HepG2 (cell line): Measurements from ENCODE around the gene MEIG1. TPM values are rescaled to one million over a fixed set of nuclear protein-coding genes. Genes with fewer than 3 reads are reported as not detected.

Experiments
- ARNT ChIP-seq: fragments of 450-650 bp; IDR thresholded peaks from 2 replicates; pipeline ENCODE4 v1.6.1; 2017
- BORCS8-MEF2B ChIP-seq: sonication (generic); formaldehyde crosslinking; IDR thresholded peaks from 2 replicates; pipeline ENCODE4 v1.8.0; 2022; ENCODE audit warnings: mild to moderate bottlenecking, missing genetic modification reagents
- DPF2 ChIP-seq: sonication (generic); formaldehyde crosslinking; IDR thresholded peaks from 2 replicates; pipeline ENCODE4 v1.4.0; 2020; ENCODE audit warnings: mild to moderate bottlenecking, low read depth, missing genetic modification reagents, borderline replicate concordance
- E2F1 ChIP-seq: sonication (generic); formaldehyde crosslinking; IDR thresholded peaks from 2 replicates; pipeline ENCODE4 v1.5.0; 2020; ENCODE audit warnings: missing genetic modification reagents
- FOXP1 ChIP-seq, 2 experiments: fragments of 450-650 bp in 1 of 2; IDR thresholded peaks; 2 replicates each; pipeline ENCODE4 v1.6.1; 2017 to 2018; ENCODE audit warnings: antibody characterized with exemption in 1 of 2
- HIVEP1 ChIP-seq: sonication (generic); formaldehyde crosslinking; IDR thresholded peaks from 2 replicates; pipeline ENCODE4 v1.4.0; 2020; ENCODE audit warnings: mild to moderate bottlenecking, missing genetic modification reagents
- HMGA1 ChIP-seq: sonication (generic); formaldehyde crosslinking; conservative IDR thresholded peaks from 2 replicates; pipeline ENCODE4 v1.4.0; 2020; ENCODE audit warnings: missing genetic modification reagents
- HNRNPLL ChIP-seq: fragments of 200-400 bp; formaldehyde crosslinking; IDR thresholded peaks from 2 replicates; pipeline ENCODE4 v1.6.1; 2017; ENCODE audit warnings: mild to moderate bottlenecking, low read depth, low read length; ENCODE audit not compliant: poor library complexity, severe bottlenecking
- HOMEZ ChIP-seq: IDR thresholded peaks from 2 replicates; pipeline ENCODE4 v1.6.1; 2016; ENCODE audit warnings: low read depth
- MED13 ChIP-seq: sonication (generic); formaldehyde crosslinking; IDR thresholded peaks from 2 replicates; pipeline ENCODE4 v1.5.0; 2020; ENCODE audit warnings: missing genetic modification reagents
- MTA3 ChIP-seq: sonication (generic); formaldehyde crosslinking; IDR thresholded peaks from 2 replicates; pipeline ENCODE4 v1.4.0; 2020; ENCODE audit warnings: missing genetic modification reagents
- POGK ChIP-seq: sonication (generic); formaldehyde crosslinking; conservative IDR thresholded peaks from 2 replicates; pipeline ENCODE4 v1.8.0; 2022; ENCODE audit warnings: mild to moderate bottlenecking, moderate library complexity, missing genetic modification reagents
- PRMT3 ChIP-seq: sonication (generic); formaldehyde crosslinking; IDR thresholded peaks from 2 replicates; pipeline ENCODE4 v1.8.1; 2022; ENCODE audit warnings: low read depth, mild to moderate bottlenecking, moderate library complexity, missing genetic modification reagents, borderline replicate concordance
- RFX1 ChIP-seq: fragments of 450-650 bp; IDR thresholded peaks from 2 replicates; pipeline ENCODE4 v1.6.1; 2017
- SAP130 ChIP-seq: IDR thresholded peaks from 2 replicates; pipeline ENCODE4 v1.6.1; 2016; ENCODE audit warnings: low read depth
- ZFY ChIP-seq: sonication (generic); formaldehyde crosslinking; IDR thresholded peaks from 2 replicates; pipeline ENCODE4 v1.4.0; 2020; ENCODE audit warnings: missing genetic modification reagents
- ZNF251 ChIP-seq: sonication (generic); formaldehyde crosslinking; IDR thresholded peaks from 2 replicates; pipeline ENCODE4 v1.9.0; 2021; ENCODE audit warnings: mild to moderate bottlenecking, missing genetic modification reagents
- ZNF296 ChIP-seq: sonication (generic); formaldehyde crosslinking; conservative IDR thresholded peaks from 2 replicates; pipeline ENCODE4 v1.5.0; 2020; ENCODE audit warnings: mild to moderate bottlenecking, missing genetic modification reagents
- ZNF337 ChIP-seq: sonication (generic); formaldehyde crosslinking; IDR thresholded peaks from 2 replicates; pipeline ENCODE4 v1.5.1; 2020; ENCODE audit warnings: missing genetic modification reagents, low read depth, mild to moderate bottlenecking, borderline replicate concordance
- ZNF362 ChIP-seq: sonication (generic); formaldehyde crosslinking; IDR thresholded peaks from 2 replicates; pipeline ENCODE4 v1.4.0; 2020; ENCODE audit warnings: missing genetic modification reagents, mild to moderate bottlenecking, borderline replicate concordance
- ZNF460 ChIP-seq: sonication (generic); formaldehyde crosslinking; IDR thresholded peaks from 2 replicates; pipeline ENCODE4 v1.5.1; 2020; ENCODE audit warnings: missing genetic modification reagents, mild to moderate bottlenecking, borderline replicate concordance
- ZNF781 ChIP-seq: sonication (generic); formaldehyde crosslinking; IDR thresholded peaks from 2 replicates; pipeline ENCODE4 v1.5.1; 2020; ENCODE audit warnings: borderline replicate concordance, mild to moderate bottlenecking, missing genetic modification reagents; ENCODE audit errors: not compliant biosample characterization
- polyA plus RNA-seq, 8 experiments: library from polyadenylated mRNA; depleted of rRNA in 3 of 8; stranded (reverse) in 7 of 8; unstranded in 1 of 8; fragments of >200 nt; fragmentation: Illumina TruSeq in 4 of 8; extraction: Trizol in 4 of 8; gene quantifications; 2 replicates each; pipeline versions ENCODE4 v1.2.1 to v1.2.3, GENCODE V29; 2011 to 2016; ENCODE audit warnings: low read depth in 4 of 8, missing spikeins in 1 of 8, mixed read lengths in 1 of 8; ENCODE audit not compliant: insufficient read depth in 1 of 8
- total RNA-seq, 5 experiments: library from RNA; depleted of rRNA; stranded (reverse); fragments of >200 nt; fragmentation: Illumina TruSeq; extraction: Trizol; gene quantifications; 2 replicates each; pipeline ENCODE4 v1.2.3, GENCODE V29; 2016; ENCODE audit warnings: low read depth in 1 of 5

MEIG1 gene
- total and polyA plus RNA-seq, 2 of the 13 experiments (the other 11 are each of a cell fraction or from before 2014, with no cell fraction given): not detected

GRCh38 chr10:14954001-14954770 lies 5.0 kb upstream of the MEIG1 start, which contains the start of gene DCLRE1C (continued):
- peak; percentile 98 for TF ChIP-seq ZNF781
- peak; percentile 99 for TF ChIP-seq E2F1 (CRISPR knock-in tag)
- TF ChIP-seq FOXP1 (IDR thresholded peaks at IDR 0.05): no peak
- 0 out of 2 replicates have a peak, but pooled peaks have one; percentile 35 for TF ChIP-seq FOXP1 (CRISPR knock-in tag; IDR thresholded peaks at IDR 0.05)
- peak; percentile 70 for TF ChIP-seq HNRNPLL
- TF ChIP-seq HMGA1: no peak
- no peak for TF ChIP-seq ARNT
- TF ChIP-seq MTA3: no peak
- peak; percentile 77 for TF ChIP-seq HIVEP1 (CRISPR knock-in tag)
- TF ChIP-seq SAP130 (CRISPR knock-in tag): peak; percentile 95; the same call in 1 of the 2 replicates
- 0 out of 2 replicates have a peak, but pooled peaks have one; percentile 10 for TF ChIP-seq HOMEZ
- no peak for TF ChIP-seq ZNF296 (CRISPR knock-in tag)
- TF ChIP-seq MED13: peak; percentile 54; the same call in 1 of the 2 replicates
- TF ChIP-seq PRMT3 (CRISPR knock-in tag): peak; percentile 97
- peak; percentile 99 for TF ChIP-seq POGK
- TF ChIP-seq DPF2 (CRISPR knock-in tag): 0 out of 2 replicates have a peak, but pooled peaks have one; percentile 42
- no peak for TF ChIP-seq ZNF460 (CRISPR knock-in tag)
- no peak; the same call in 1 of the 2 replicates for TF ChIP-seq ZNF251 (CRISPR knock-in tag)
- peak; percentile 82 for TF ChIP-seq ZFY (CRISPR knock-in tag)
- 0 out of 2 replicates have a peak, but pooled peaks have one; percentile 72 for TF ChIP-seq ZNF337 (CRISPR knock-in tag)
- TF ChIP-seq RFX1: no peak
- TF ChIP-seq ZNF362 (CRISPR knock-in tag): peak; percentile 53; the same call in 1 of the 2 replicates
- peak; percentile 100 for TF ChIP-seq BORCS8-MEF2B (CRISPR knock-in tag)
